Smooth muscle cell (in vitro differentiated cells): ENCODE data around the gene KPNA6. TPM values are rescaled to one million over a fixed set of nuclear protein-coding genes. Genes with fewer than 3 reads are reported as not detected.

Experiments
- DNase-seq: peaks from one replicate; lab custom pipeline; 2025; ENCODE audit not compliant: unreplicated experiment; lab: John Stamatoyannopoulos, UW
- H2AFZ ChIP-seq: fragments of 200-600 bp; sonication (generic); 2 replicates; pipeline ENCODE4 v1.6.0; 2016; ENCODE audit warnings: antibody characterized with exemption, low read depth, mild to moderate bottlenecking
- H3F3A ChIP-seq: fragments of 200-600 bp; sonication (generic); 2 replicates; pipeline ENCODE4 v1.6.0; 2017; ENCODE audit warnings: antibody characterized with exemption, low read depth
- H3K27ac ChIP-seq: fragments of 200-600 bp; sonication (generic); 2 replicates; pipeline ENCODE4 v1.5.1; 2016; ENCODE audit warnings: low read depth, mild to moderate bottlenecking
- H3K27me3 ChIP-seq: fragments of 200-600 bp; sonication (generic); 2 replicates; pipeline ENCODE4 v1.6.1; 2016; ENCODE audit warnings: low read depth, mild to moderate bottlenecking
- H3K36me3 ChIP-seq: fragments of 200-600 bp; sonication (generic); 2 replicates; pipeline ENCODE4 v1.5.1; 2016; ENCODE audit warnings: low read depth
- H3K4me1 ChIP-seq: fragments of 200-600 bp; sonication (generic); 2 replicates; pipeline ENCODE4 v1.5.1; 2016; ENCODE audit warnings: low read depth
- H3K4me2 ChIP-seq: fragments of 200-600 bp; sonication (generic); 2 replicates; pipeline ENCODE4 v1.6.0; 2016; ENCODE audit warnings: mild to moderate bottlenecking
- H3K4me3 ChIP-seq: fragments of 200-600 bp; sonication (generic); 2 replicates; pipeline ENCODE4 v1.5.1; 2016; ENCODE audit warnings: mild to moderate bottlenecking
- H3K79me2 ChIP-seq: fragments of 200-600 bp; sonication (generic); 2 replicates; pipeline ENCODE4 v1.6.0; 2016; ENCODE audit warnings: low read depth, mild to moderate bottlenecking
- H3K9ac ChIP-seq: fragments of 200-600 bp; sonication (generic); 2 replicates; pipeline ENCODE4 v1.6.0; 2016; ENCODE audit warnings: low read depth
- H3K9me3 ChIP-seq: fragments of 200-600 bp; sonication (generic); replicated peaks from 2 replicates; pipeline ENCODE4 v1.5.1; 2016; ENCODE audit warnings: low read depth
- H4K20me1 ChIP-seq: fragments of 200-600 bp; sonication (generic); 2 replicates; pipeline ENCODE4 v1.6.0; 2016; ENCODE audit warnings: low read depth
- WGBS: methylation state at CpG from one replicate; pipeline ENCODE4 v1.1.7; 2016; ENCODE audit warnings: low lambda C conversion rate; 5-methylcytosine and 5-hydroxymethylcytosine counted together
- polyA plus RNA-seq: library from polyadenylated mRNA; unstranded; fragments of >200 nt; fragmentation: Nextera tagmentation; extraction: Ambion mirVana; gene quantifications from 2 replicates; pipeline ENCODE4 v1.2.1, GENCODE V29; 2016
- total RNA-seq: library from RNA; depleted of rRNA; stranded (reverse); fragments of >200 nt; gene quantifications from 2 replicates; pipeline ENCODE4 v1.2.3, GENCODE V29; 2014
- TF ChIP-seq, protein P1 (sequence below): fragments of 200-600 bp; sonication (generic); IDR thresholded peaks from 2 replicates; pipeline ENCODE4 v1.5.1; 2017; ENCODE audit warnings: borderline replicate concordance, mild to moderate bottlenecking, antibody characterized with exemption; ENCODE audit not compliant: insufficient read depth, poor library complexity, severe bottlenecking

The KPNA6 gene
- total and polyA plus RNA-seq, 2 experiments from 2014 or later = 29.1 to 35.8 TPM

DNA sequence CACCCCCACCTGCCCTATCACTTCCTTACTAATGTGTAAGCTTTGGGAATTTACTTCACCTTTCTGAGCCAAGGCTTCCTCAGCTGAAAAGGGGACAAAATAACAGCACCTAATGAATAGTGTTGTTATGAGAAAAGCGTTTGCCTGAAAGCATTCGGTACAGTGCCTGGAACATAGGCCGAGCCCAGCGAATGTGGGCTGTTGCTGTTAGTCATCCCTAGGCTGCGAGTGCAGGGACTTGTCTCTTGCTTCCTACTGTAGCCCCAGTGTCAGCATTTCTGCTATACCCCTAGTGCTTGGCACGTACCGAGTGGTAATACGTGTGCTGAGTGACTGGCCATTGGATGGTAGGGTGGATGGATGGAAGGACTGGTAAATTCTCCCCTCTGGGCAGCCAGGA is 16.7 kb upstream of the KPNA6 start:
- Histone ChIP-seq H3F3A (no peaks in the 10 kb centered on the region), H3K4me3 (no peak overlapping the region), H4K20me1 (peaks cover 5% of the 10 kb centered on the region), H3K9ac (no peak overlapping the region), H3K4me1 (no peaks in the 10 kb centered on the region), H3K27me3 (no peaks in the 10 kb centered on the region), H3K79me2 (no peaks in the 10 kb centered on the region), H3K36me3 (peaks cover 7% of the 10 kb centered on the region), H2AFZ (no peak overlapping the region), H3K9me3 (no peaks in the 10 kb centered on the region), H3K27ac (no peak overlapping the region), H3K4me2 (no peak overlapping the region)
- 97% methylated on average over 8 of the region's 8 CpGs for WGBS
- TF ChIP-seq, protein P1, sequence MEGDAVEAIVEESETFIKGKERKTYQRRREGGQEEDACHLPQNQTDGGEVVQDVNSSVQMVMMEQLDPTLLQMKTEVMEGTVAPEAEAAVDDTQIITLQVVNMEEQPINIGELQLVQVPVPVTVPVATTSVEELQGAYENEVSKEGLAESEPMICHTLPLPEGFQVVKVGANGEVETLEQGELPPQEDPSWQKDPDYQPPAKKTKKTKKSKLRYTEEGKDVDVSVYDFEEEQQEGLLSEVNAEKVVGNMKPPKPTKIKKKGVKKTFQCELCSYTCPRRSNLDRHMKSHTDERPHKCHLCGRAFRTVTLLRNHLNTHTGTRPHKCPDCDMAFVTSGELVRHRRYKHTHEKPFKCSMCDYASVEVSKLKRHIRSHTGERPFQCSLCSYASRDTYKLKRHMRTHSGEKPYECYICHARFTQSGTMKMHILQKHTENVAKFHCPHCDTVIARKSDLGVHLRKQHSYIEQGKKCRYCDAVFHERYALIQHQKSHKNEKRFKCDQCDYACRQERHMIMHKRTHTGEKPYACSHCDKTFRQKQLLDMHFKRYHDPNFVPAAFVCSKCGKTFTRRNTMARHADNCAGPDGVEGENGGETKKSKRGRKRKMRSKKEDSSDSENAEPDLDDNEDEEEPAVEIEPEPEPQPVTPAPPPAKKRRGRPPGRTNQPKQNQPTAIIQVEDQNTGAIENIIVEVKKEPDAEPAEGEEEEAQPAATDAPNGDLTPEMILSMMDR = no peak
- DNase-seq = no peak

DNA sequence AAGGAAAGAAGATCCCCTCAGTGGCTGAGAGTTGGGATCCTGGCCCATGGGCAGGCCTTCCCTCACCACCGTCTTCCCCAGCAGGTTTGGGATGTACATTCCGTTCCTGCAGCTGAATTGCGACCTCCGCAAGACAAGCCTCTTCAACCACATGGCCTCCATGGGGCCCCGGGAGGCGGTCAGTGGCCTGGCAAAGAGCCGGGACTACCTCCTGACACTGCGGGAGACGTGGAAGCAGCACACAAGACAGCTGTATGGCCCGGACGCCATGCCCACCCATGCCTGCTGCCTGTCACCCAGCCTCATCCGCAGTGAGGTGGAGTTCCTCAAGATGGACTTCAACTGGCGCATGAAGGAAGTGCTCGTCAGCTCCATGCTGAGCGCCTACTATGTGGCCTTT is 16.3 kb upstream of the KPNA6 start:
- Histone ChIP-seq H3K9me3 (no peaks in the 10 kb centered on the region), H4K20me1 (peaks cover 5% of the 10 kb centered on the region), H3K27me3 (no peaks in the 10 kb centered on the region), H3K79me2 (no peaks in the 10 kb centered on the region), H3K4me3 (no peak overlapping the region), H3K27ac (no peak overlapping the region), H3K36me3 (peaks cover 7% of the 10 kb centered on the region), H3F3A (no peaks in the 10 kb centered on the region), H3K9ac (no peak overlapping the region), H3K4me2 (no peak overlapping the region), H2AFZ (no peak overlapping the region), H3K4me1 (no peaks in the 10 kb centered on the region)
- 99% methylated on average over 15 of the region's 15 CpGs for WGBS
- TF ChIP-seq, protein P1 = no peak
- DNase-seq = no peak

DNA sequence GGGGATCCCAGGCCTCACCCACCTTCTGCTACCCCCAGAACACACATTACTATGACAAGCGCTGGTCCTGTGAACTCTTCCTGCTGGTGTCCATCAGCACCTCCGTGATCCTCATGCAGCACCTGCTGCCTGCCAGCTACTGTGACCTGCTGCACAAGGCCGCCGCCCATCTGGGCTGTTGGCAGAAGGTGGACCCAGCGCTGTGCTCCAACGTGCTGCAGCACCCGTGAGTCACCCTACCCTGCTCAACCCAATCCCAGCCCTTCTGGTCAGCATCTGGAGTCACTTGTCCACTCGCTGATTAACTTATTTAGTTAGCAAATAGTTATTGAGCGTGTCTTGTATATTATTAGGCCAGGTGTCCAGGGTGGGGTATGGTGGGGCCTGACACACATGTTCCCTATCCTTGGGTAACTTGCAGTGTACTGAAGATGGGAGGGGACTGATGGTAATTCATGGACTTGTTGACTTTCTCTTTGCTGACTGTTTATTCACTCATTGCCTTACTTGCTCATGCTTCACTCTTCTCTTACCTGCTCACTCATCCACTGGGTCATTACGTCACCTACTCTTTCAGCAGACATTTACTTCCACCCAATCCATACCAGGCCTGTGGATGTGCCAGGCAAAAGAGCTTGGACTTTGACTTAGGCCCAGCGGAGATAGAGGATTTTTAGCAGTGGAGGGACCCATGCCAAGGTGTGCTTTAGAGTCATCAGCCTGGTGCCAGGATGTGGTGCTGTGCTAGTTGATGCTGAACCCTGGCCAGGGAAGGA is 12.9 kb upstream of the KPNA6 start:
- Histone ChIP-seq H3K4me2 (no peak overlapping the region), H3K79me2 (no peaks in the 10 kb centered on the region), H3K27ac (no peak overlapping the region), H3K9me3 (no peaks in the 10 kb centered on the region), H3K4me3 (no peak overlapping the region), H3K27me3 (no peaks in the 10 kb centered on the region), H3K4me1 (no peaks in the 10 kb centered on the region), H4K20me1 (no peaks in the 10 kb centered on the region), H3F3A (no peaks in the 10 kb centered on the region), H2AFZ (no peak overlapping the region), H3K36me3 (peaks cover 7% of the 10 kb centered on the region), H3K9ac (no peak overlapping the region)
- WGBS = 97% methylated on average over 11 of the region's 11 CpGs
- TF ChIP-seq, protein P1 = no peak
- no peak for DNase-seq

DNA sequence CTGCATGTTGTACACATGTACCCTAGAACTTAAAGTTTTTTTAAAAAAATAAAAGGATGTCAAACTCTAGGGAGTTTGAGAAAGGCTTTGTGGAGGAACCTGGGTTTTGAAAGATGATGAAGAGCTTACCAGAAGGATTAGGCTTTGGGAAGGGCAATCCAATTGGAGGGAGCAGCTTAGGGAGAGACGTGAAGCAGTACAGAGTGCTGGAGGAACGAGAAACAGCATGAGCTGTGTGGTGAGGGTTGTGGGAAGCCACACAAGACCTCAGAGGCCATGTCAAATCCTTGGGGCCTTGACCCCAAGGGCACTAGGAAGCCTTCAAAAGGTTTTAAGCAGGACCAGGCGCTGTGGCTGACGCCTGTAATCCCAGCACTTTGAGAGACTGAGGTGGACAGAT is 8.4 kb upstream of the KPNA6 start:
- no peak overlapping the region for H2AFZ ChIP-seq
- H3K27me3 ChIP-seq = no peaks in the 10 kb centered on the region
- H4K20me1 ChIP-seq = no peaks in the 10 kb centered on the region
- TF ChIP-seq, protein P1 = no peak
- 87% methylated on average over 4 of the region's 4 CpGs for WGBS
- H3K4me1 ChIP-seq = no peaks in the 10 kb centered on the region
- H3K79me2 ChIP-seq = no peaks in the 10 kb centered on the region
- H3K9ac ChIP-seq = no peak overlapping the region
- H3K4me3 ChIP-seq = no peak overlapping the region
- no peak for DNase-seq
- H3K4me2 ChIP-seq = no peak overlapping the region
- no peaks in the 10 kb centered on the region for H3K9me3 ChIP-seq
- no peak overlapping the region for H3K27ac ChIP-seq
- peaks cover 7% of the 10 kb centered on the region for H3K36me3 ChIP-seq
- no peaks in the 10 kb centered on the region for H3F3A ChIP-seq
